GM12873 (cell line): ENCODE results near the gene FXYD6.

Experiments
- CTCF ChIP-seq: IDR thresholded peaks from 2 replicates; pipeline ENCODE4 v1.5.1; 2012; ENCODE audit warnings: low read depth, mild to moderate bottlenecking, moderate library complexity, low read length, control low read depth; ENCODE audit not compliant: insufficient read depth; ENCODE audit errors: missing control alignments

Gene FXYD6

DNA sequence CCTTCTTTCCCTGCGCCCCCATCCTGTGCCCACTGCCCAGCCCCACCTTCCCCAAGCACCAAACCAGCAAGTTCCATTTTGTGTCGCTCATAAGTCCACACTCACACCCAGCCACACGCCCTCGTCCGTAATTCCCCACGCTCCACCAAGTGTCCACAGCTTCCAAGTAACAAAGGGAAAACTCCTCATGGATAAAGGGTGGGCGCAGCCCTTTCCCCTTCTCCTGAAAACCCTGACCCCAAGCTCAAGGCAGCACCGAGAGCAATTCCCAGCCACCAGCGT, 458 bp downstream of the FXYD6 start:
- TF ChIP-seq CTCF, result no peak

DNA sequence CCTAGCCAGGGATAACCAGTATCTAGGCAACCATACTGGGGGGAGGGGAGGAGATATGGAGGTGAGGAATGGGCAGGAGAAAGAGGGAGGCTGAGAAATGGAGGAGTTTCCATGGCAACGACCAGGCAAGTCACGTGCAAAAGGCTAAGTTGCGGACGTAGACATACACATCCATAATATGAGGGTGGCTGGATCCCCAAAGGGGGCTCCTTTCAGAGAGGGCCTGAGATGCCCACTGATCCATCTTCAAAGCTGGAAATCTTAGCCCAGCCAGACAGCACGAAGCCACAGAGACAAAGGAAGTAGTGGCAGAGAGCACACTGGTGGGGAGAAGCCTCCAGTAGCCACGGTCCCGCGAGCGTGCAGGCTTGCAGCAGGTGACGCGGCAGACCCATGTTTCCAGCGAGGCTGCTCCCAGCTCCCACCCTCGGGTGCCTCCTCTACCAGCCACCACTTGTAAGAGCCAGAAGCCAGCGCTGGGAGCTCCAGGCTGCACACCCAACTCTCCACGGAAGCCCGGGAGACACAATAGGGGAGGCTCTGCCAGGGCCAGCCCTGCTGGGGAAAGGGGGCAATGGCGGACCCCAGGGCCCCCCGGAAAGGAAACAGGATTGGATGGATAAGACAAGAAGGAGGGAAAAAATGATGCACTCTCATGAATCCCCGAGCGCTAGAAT, 938 bp downstream of the FXYD6 start:
- TF ChIP-seq CTCF, result no peak

DNA sequence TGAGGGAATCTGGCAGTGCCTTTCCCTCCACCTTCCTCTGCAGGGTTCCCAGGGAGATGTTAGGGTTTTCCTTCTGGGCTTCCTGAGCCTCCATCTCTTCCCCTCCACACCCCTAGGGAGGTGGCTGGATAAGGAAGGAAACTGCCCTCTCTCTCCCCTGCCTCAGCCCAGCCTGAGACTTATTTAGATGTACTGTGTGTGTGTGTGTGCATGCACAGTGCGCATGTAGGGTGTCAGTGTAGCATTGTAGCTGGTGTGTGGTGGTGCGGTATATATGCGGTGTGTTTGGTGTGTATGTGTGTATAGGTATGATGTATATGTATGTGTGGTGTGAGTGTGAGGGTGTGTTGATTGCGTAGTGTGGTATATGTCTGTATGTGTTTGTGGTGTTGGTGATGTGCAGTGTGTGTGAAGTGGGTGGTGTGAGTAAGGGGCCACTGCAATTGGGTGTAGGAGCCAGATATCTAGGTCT, 1.5 kb downstream of the FXYD6 start:
- no peak for TF ChIP-seq CTCF

- no peak for TF ChIP-seq CTCF
Observed at GRCh38 chr11:117874253-117874909, 2.1 kb downstream of the FXYD6 start.

DNA sequence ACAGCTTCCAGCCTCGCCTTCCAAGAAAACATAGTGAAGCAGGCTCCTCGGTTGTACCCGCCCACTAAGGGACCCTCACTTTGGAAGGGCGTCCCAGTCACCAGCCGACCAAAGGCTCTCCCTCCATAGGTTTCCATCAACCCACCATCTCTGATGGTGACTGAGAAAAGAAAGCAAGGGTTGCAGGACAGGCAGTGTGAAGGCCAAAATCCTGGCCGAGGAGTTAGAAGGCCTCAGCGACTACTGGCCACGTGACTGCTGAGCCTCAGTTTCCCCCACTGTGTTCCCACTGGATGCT, 2.7 kb downstream of the FXYD6 start:
- no peak for TF ChIP-seq CTCF

DNA sequence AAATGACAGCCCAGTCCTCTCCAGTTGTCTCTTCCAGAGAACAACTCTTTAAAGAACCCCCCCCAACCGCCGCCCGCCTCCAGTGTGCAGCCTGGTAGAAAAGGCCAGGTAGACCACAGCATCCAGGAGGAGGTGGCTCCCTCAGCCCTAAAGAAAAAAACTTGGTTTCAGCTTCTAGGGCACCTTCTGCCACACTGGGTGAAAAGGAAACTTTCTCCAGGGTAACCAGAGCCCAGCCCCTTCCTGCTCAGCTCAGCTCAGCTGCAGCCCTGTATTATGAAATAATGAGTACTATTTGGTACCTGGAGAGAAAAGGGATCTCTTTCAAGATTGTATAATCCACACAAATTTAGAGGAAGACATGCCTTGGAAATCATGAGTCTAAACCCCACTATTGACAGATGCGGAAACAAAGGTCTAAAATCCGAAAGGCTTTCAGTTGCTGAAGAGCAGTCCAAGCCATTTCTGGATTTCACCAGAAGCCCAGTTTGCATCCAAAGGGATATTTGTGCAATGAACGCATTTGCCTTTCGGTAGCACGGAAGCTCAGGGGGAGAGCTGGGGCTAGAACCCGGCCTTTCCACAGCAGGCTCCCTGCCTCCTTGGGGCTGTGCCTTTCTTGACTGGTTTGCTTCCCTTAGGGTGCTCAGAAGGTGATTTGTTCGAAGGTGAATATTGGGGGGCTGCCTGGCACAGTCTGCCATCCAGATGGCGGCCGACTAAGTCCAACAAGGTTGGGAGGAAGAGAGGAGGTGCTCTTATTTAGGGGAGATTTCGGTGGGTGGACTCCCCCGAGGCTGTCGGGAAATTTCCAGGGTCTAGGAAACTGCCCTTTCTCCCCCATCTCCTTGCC, 3.3 kb downstream of the FXYD6 start:
- no peak for TF ChIP-seq CTCF

- TF ChIP-seq CTCF, result no peak
Observed at GRCh38 chr11:117872420-117872961, 4.0 kb downstream of the FXYD6 start.
